Transverse colon (tissue), 4 donors: Measurements from ENCODE around the gene BTN3A1. TPM values are rescaled to one million over a fixed set of nuclear protein-coding genes. Genes with fewer than 3 reads are reported as not detected.

ENCODE experiments used
- DNase-seq: peaks from one replicate; pipeline ENCODE4 v3.0.0-alpha.2; 2019
- H3K27ac ChIP-seq, 4 donors: fragments of 200-600 bp; sonication (generic); 2 replicates each; pipeline ENCODE4 v1.5.1; 2016 to 2018; ENCODE audit warnings: inconsistent platforms in 4 of 4
- H3K27me3 ChIP-seq: fragments of 200-600 bp; sonication (generic); 2 replicates; pipeline ENCODE4 v1.5.1; 2017; ENCODE audit warnings: inconsistent platforms
- H3K36me3 ChIP-seq, 4 donors: fragments of 200-600 bp; sonication (generic); 2 replicates each; pipeline ENCODE4 v1.5.1; 2017 to 2019; ENCODE audit warnings: inconsistent platforms in 4 of 4
- H3K4me1 ChIP-seq, 4 donors: fragments of 200-600 bp; sonication (generic); 2 replicates each; pipeline ENCODE4 v1.5.1; 2017 to 2020; ENCODE audit warnings: inconsistent platforms in 4 of 4
- H3K4me3 ChIP-seq, 4 donors: fragments of 200-600 bp; sonication (generic); 1 replicate in 1 of 4; 2 replicates in 3 of 4; pipeline versions ENCODE4 v1.5.1 to v1.6.1; 2017 to 2019; ENCODE audit warnings: inconsistent platforms in 4 of 4
- H3K9me3 ChIP-seq, 2 donors: fragments of 200-600 bp; sonication (generic); 2 replicates each; pipeline ENCODE4 v1.5.1; 2017 to 2019; ENCODE audit warnings: inconsistent platforms in 2 of 2
- EP300 ChIP-seq: sonication (generic); formaldehyde crosslinking; IDR thresholded peaks from one replicate; pipeline ENCODE4 v1.6.1; 2017; ENCODE audit warnings: antibody characterized with exemption, low read depth
- POLR2A ChIP-seq: fragments of 450-650 bp; IDR thresholded peaks from one replicate; pipeline ENCODE4 v1.6.1; 2016; ENCODE audit warnings: antibody characterized with exemption, mild to moderate bottlenecking, moderate library complexity
- POLR2AphosphoS5 ChIP-seq, 3 donors: sonication (generic); formaldehyde crosslinking; IDR thresholded peaks; one replicate each; pipeline ENCODE4 v1.6.1; 2016; ENCODE audit warnings: antibody characterized with exemption in 3 of 3
- WGBS, 2 donors: methylation state at CpG; one replicate each; pipeline ENCODE4 v1.1.5; 2018; ENCODE audit warnings: low coverage in 1 of 2; 5-methylcytosine and 5-hydroxymethylcytosine counted together
- in situ Hi-C, 4 donors: fragments of 200-750 bp; cut with MboI; loops; one replicate each; pipeline versions ENCODE4 v1.15.0 to v1.15.1; 2017; ENCODE audit warnings: low sequenced_read_pairs in 3 of 4, low pct_ligation_motif_present in 1 of 4, low pct_unique_long_range_greater_than_20kb in 1 of 4
- intact Hi-C: fragments of 100-400 bp; cut with DNase I; formaldehyde crosslinking; loops from one replicate; pipeline ENCODE4 v1.15.1; 2023; ENCODE audit warnings: low total_unique reads
- total RNA-seq, 4 donors: library from RNA; depleted of rRNA; stranded (reverse); fragments of >200 nt; gene quantifications; one replicate each; pipeline ENCODE4 v1.1.0, GENCODE V29; 2016
- TF ChIP-seq, protein P1 (sequence below), 5 experiments: fragments of 200-600 bp in 3 of 5; fragments of 450-650 bp in 2 of 5; sonication (generic) in 3 of 5; IDR thresholded peaks; 1 replicate in 2 of 5; 2 replicates in 3 of 5; pipeline ENCODE4 v1.5.1; 2016 to 2017; ENCODE audit warnings: antibody characterized with exemption in 5 of 5, inconsistent platforms in 3 of 5, mild to moderate bottlenecking in 2 of 5, moderate library complexity in 1 of 5

Gene BTN3A1
- total RNA-seq, 4 donors from 2014 or later, result 15.7 to 43.2 (median 20.4) TPM

DNA sequence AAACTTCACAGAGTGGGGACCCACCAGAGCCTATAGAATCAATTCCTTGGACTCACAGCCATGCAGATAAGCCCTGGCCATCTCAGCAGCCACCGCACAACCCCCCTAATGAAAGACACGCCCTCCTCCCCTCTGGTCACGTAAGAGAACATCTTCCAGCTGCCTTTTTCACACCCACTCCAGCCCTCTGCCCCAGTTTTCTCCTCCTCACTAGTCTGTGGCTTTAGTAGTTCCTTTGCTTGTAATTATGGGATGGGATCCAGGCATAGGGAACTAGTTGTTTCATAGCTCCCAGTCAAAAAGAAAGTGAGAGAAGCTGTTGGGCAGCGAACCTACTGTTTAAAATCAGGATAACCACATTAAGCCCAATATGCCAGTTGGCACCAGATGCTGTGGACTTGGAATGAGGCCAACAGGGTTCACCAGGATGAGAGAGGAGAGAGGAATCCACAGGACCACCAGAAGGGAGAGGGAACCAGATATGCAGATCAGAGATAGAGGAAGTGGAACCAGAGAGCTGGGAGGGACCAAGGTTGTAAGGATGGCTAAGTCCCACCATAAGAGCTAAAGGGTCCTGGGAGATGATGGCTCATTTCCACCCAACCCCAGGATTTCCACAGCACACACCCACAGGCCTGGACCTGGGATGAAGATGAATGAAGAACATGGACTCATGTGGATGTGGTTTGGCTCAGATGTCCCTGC, 9.0 kb upstream of the BTN3A1 start:
- H3K9me3 ChIP-seq, result no peaks in the 10 kb centered on the region
- no peaks in the 10 kb centered on the region for H3K27me3 ChIP-seq
- peaks cover 0 to 8% (median 0%) of the 10 kb centered on the region in 4 donors for H3K36me3 ChIP-seq
- peaks cover 0 to 3% (median 0%) of the 10 kb centered on the region in 4 donors for H3K4me1 ChIP-seq
- no peak for TF ChIP-seq POLR2AphosphoS5 (IDR thresholded peaks at IDR 0.05)
- no peak for TF ChIP-seq POLR2A
- no peak for TF ChIP-seq EP300
- TF ChIP-seq, protein P1, sequence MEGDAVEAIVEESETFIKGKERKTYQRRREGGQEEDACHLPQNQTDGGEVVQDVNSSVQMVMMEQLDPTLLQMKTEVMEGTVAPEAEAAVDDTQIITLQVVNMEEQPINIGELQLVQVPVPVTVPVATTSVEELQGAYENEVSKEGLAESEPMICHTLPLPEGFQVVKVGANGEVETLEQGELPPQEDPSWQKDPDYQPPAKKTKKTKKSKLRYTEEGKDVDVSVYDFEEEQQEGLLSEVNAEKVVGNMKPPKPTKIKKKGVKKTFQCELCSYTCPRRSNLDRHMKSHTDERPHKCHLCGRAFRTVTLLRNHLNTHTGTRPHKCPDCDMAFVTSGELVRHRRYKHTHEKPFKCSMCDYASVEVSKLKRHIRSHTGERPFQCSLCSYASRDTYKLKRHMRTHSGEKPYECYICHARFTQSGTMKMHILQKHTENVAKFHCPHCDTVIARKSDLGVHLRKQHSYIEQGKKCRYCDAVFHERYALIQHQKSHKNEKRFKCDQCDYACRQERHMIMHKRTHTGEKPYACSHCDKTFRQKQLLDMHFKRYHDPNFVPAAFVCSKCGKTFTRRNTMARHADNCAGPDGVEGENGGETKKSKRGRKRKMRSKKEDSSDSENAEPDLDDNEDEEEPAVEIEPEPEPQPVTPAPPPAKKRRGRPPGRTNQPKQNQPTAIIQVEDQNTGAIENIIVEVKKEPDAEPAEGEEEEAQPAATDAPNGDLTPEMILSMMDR (IDR thresholded peaks at IDR 0.05), result no peak
- no peak for DNase-seq
- 75% methylated on average over 4 of the region's 4 CpGs; no CpG with 5 or more reads in 1 of the 2 donors for WGBS, 2 donors
- intact Hi-C loops (no loop called here), in situ Hi-C loops (no loop called here)
- no peak overlapping the region for H3K4me3 ChIP-seq
- no peak overlapping the region for H3K27ac ChIP-seq

DNA sequence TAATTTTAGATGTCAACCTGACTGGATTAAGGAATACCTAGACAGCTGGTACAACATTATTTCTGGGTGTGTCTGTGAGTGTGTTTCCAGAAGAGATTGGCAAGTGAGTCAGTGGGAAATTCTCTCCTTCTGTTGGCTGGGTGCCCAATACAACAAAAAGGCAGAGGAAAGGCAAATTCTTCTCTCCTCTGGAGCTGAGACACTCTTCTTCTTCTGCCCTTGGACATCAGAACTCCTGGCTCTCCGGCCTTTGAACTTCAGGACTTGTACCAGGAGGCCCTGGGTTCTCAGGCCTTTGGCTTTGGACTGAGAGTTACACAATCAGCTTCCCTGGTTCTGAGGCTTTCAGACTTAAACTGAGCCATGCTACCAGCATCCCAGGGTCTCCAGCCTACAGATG, 7.8 kb upstream of the BTN3A1 start:
- 86 to 90% methylated on average over 1 of the region's 1 CpG for WGBS, 2 donors

DNA sequence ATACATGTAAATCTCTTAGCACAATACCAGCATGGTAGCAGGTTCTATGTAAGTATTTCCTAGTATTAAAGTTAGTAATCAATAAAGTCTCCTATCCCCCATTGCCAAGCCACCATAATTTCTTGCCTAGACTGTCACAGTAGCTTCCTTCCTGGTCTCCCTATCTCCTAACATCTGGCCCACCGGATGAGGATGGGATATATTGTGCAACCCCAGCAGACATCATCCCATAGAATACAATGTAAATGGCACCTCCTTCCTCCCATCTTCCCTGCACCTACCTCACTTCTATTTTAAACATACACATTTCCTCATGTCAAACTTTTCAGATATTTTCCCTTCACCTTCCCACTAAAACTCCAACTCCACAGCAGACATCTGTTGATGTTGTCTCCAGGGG, 3.5 kb upstream of the BTN3A1 start:
- in situ Hi-C loops (no loop called here), intact Hi-C loops (no loop called here)
- TF ChIP-seq EP300 (no peak), POLR2A (no peak), POLR2AphosphoS5 (IDR thresholded peaks at IDR 0.05) (no peak)
- TF ChIP-seq, protein P1 (IDR thresholded peaks at IDR 0.05), result no peak
- H3K27me3 ChIP-seq, result no peaks in the 10 kb centered on the region
- no peaks in the 10 kb centered on the region for H3K36me3 ChIP-seq
- H3K4me3 ChIP-seq, result no peak overlapping the region
- H3K27ac ChIP-seq, result no peak overlapping the region
- H3K4me1 ChIP-seq, result peaks cover 0 to 21% (median 9%) of the 10 kb centered on the region in 4 donors
- DNase-seq, result no peak
- H3K9me3 ChIP-seq, result no peaks in the 10 kb centered on the region
- WGBS, 2 donors, result 89 to 100% methylated on average over 1 of the region's 1 CpG

More for the DNA sequence above, 7.8 kb upstream of the BTN3A1 start:
- Histone ChIP-seq H3K4me1 (peaks cover 0 to 3% (median 0%) of the 10 kb centered on the region in 4 donors), H3K27me3 (no peaks in the 10 kb centered on the region), H3K4me3 (no peak overlapping the region), H3K36me3 (peaks cover 0 to 8% (median 0%) of the 10 kb centered on the region in 4 donors), H3K9me3 (no peaks in the 10 kb centered on the region), H3K27ac (no peak overlapping the region)
- in situ Hi-C loops (no loop called here), intact Hi-C loops (no loop called here)
- DNase-seq, result no peak
- no peak for TF ChIP-seq POLR2A
- no peak for TF ChIP-seq POLR2AphosphoS5 (IDR thresholded peaks at IDR 0.05)
- TF ChIP-seq, protein P1 (IDR thresholded peaks at IDR 0.05), result no peak
- no peak for TF ChIP-seq EP300

DNA sequence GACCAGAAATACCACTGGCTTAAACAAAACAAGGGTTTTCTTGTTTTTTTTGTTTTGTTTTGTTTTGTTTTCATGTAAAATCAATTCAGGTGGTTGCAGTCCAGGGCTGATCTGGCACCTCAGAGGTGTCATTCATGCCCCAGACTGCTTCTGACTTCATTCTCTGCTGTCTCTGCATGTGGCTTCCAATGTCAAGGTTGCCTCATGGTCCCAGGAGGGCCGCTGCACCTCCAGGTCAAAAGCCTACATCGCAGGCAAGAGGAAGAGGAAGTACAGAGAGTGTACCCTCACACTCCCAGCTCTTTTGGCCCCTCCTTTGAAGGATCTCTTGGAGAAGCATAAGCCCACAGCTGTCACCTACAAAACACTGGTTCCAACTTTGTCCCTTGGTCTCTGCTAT, 1.4 kb upstream of the BTN3A1 start:
- Histone ChIP-seq H3K27me3 (no peaks in the 10 kb centered on the region), H3K4me3 (no peak overlapping the region), H3K4me1 (peaks cover 2 to 36% (median 9%) of the 10 kb centered on the region in 4 donors), H3K27ac (no peak overlapping the region), H3K36me3 (no peaks in the 10 kb centered on the region), H3K9me3 (no peaks in the 10 kb centered on the region)
- DNase-seq, result no peak
- intact Hi-C loops, result no loop called here
- 90 to 95% methylated on average over 2 of the region's 2 CpGs for WGBS, 2 donors
- TF ChIP-seq, protein P1 (IDR thresholded peaks at IDR 0.05), result no peak
- in situ Hi-C loops, result no loop called here
